ENCODE data around the gene DOK6.
A peak's percentile ranks its signal among the peaks of the same experiment; 100 is the strongest.
"Not testable (repeated sequence)": the region's sequence is repeated elsewhere in the genome, so short reads cannot be mapped to it uniquely, and the experiment has no call there.

Gene DOK6

DNA sequence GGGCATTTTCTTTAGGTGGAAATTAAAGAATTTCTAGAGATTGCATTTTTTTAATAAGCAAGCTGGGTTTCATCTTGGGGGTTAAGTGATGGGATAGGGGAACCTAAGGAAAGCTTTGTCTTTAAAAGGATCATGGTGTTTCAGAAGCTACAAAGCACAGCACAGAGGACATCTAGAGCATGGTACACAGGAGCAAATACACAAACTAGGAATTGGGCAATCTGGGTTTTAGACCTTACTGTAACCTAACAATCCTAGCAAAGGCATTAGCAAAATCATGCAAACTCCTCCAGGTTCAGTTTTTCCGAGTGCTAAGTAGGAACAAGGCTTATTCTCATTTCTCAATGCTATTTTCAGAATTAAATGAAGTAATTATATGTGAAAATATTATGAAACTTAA is 412.9 kb downstream of the DOK6 start:
- DNase-seq (ENCODE audit: low spot score), result no peak

DNA sequence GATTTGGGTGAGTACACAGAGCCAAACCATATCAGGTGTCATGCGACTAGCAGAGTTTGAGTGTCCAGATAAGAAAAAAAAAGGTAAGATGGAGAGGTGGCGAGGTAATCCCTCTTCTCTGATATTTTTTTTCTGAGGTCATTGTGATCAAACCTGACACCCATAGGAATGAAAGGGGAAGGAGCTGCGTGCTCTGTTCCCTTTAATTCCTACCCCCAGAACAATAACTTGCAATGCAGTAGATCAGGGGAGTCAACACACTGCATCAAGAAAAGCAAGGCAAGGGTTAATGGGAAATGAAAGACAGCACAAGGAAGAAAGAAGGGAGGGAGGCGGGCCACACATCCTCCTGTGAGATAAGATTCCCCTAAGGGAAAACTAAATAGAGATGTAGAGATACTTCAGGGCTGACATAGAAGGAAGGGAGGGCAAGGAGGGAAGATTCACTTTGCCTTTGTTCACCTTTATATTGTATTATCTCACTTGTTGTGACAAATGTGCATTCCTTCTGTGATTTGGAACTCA is 414.2 kb downstream of the DOK6 start:
- DNase-seq (ENCODE audit: low spot score), result no peak

DNA sequence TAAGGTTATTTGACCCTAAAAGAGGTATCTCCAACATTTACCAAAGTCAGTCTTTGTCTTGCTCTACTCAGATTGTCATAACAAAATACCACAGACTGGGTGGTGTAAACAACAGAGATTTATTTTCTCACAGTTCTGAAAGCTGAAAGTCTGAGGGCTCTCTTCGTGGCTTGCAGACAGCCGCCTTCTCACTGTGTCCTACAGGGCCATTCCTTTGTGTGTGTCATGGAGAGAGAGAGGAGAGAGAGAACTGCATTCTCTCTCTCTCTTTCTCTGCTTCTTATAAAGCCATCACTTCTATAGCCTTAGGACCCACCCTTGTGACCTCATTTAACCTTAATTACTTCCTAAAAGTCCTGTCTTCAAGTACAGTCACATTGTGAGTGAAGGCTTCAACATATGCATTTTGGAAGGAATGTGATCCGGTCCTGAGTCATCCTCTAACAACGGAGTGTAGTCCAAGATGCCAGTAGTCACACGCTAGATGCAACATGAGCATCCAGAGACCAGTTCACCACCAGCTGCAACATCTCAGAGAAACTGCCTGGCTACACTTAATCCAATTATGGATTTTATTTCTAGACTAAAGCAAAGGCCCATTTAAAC is 416.8 kb downstream of the DOK6 start:
- DNase-seq (ENCODE audit: low spot score), result no peak

DNA sequence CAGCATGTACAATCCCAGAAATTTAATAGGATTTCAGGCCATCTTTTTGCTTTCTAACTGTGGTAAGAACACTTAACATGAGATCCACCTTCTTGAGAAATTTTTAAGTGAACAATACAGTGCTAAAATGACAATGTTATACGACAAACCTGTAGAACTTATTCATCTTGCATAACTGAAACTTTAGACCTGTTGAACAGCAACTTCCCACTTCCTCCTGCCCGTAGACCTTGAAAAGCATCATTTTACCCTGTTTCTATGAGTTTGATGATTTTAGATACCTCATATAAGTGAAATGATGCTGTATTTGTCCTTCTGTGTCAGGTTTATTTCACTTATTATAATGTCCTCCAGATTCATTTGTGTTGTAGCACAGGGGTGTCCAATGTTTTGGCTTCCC is 418.8 kb downstream of the DOK6 start:
- DNase-seq (ENCODE audit: low spot score), result no peak

DNA sequence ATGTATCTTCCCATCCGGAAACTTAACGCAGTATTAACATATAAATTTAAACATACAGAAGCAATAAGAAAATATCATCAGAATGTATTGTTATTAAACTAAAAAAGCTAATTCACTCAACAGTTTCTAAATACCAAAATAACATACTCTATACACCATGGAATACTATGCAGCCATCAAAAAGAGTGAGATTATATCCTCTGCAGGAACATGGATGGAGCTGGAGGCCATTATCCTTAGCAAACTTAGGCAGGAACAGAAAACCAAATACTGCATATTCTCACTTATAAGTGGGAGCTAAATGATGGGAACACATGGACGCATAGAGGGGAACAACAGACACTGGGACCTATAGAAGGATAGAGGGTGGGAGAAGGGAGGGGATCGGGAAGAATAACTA is 419.9 kb downstream of the DOK6 start:
- no peak for DNase-seq (ENCODE audit: low spot score)

DNA sequence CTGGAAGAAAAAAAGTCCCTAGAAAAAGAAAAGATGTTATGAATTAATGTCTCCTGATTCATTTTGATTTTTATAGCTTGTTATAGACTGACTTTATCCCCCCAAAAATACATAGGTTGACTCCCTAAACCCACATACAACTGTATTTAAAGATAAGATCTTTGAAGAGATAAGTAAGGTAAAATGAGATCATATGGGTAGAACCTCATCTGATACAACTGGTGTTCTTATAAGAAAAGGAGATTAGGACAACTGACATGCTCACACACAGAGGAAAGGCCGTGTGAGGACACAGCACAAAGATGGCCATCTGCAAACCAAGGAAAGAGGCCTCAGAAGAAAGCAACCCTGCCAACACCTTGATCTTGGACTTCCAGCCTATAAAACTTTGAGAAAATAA is 429.5 kb downstream of the DOK6 start:
- no peak for DNase-seq (ENCODE audit: low spot score)

DNA sequence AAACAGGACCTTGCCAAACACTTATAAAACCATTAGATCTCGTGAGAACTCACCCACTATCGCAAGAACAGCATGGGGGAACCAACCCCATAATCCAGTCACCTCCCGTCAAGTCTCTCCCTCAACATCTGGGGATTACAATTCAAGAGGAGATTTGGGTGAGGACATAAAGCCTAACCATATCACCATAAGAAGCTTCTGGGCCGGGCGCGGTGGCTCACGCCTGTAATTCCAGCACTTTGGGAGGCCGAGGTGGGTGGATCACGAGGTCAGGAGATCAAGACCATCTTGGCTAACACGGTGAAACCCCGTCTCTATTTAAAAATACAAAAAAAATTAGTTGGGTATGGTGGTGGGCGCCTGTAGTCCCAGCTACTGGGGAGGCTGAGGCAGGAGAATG is 434.3 kb downstream of the DOK6 start:
- DNase-seq (ENCODE audit: low spot score), result not testable (repeated sequence)

DNA sequence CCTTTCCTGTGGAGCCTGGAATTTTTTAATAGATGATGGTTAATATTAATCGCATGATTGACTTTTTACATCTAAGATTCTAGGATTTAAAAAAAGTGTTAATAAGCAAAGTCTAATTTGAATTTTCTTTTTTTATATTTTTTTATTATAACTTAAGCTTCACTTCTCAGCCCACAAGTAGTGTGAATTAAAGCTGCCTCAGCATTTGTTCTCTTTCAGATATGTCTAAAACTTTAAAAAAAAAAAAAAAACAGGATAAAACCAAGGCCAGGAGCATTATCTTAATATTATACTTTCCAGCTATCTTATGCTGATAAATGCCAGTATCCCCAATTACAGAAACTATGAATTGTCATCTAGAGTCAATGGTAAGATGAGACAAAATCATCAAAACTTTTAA is 437.3 kb downstream of the DOK6 start:
- no peak for DNase-seq (ENCODE audit: low spot score)

DNA sequence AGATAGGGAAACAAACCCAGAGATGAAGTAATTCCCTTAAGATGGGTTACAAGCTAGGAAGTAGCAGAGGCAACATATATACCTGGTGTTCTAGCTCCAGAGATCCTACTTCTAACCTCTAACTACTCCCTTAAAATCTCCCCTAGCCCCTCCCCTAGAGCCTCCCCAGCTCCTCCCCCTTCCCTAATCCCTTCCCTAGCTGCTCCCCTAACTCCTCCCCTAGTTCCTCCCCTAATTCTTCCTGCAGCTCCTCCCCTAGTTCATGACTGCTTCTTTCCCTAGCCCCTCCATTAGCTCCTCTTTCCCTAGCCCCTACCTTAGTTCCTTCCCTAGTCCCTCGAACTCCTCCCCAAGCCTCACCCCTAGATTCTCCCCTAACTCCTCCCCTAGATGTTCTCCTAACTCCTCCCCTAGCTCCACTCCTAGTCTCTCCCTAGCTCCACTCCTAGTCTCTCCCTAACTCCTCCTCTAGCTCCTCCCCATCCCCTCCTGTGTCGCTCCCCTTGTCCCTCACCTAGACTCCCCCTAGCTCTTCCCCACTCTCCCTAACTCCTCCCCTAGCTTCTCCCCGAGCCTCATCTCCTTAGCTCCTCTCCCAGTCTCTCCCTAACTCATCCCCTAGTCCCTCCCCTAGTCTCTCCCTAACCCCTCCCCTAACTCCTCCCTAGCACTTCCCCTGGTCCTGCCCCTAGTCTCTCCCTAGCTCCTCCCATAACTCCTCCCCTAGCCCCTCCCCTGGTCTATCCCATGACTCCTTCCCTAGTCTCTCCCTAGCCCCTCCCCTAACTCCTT is 438.1 kb downstream of the DOK6 start:
- peak; percentile 14 for DNase-seq (ENCODE audit: low spot score)

DNA sequence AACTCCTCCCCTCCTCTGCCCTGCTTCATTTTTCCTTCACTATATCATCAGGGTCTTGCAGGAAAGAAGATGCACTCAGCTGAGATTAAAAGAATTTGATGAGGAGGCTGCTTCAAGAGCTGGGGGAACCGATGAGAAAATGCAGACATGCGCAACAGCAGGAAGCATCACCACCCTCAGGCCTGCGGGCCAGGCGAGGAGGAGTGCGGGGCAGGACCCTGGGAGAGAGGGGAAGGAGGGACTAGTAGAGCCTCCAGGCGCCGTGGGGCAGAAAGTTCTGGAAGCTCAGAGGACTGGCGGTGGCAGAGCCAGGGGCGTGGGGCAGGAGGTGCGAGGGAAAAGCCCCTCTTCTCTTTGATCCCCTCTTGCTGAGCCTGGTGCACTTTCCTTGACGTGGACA is 438.8 kb downstream of the DOK6 start:
- DNase-seq (ENCODE audit: low spot score), result no peak

DNA sequence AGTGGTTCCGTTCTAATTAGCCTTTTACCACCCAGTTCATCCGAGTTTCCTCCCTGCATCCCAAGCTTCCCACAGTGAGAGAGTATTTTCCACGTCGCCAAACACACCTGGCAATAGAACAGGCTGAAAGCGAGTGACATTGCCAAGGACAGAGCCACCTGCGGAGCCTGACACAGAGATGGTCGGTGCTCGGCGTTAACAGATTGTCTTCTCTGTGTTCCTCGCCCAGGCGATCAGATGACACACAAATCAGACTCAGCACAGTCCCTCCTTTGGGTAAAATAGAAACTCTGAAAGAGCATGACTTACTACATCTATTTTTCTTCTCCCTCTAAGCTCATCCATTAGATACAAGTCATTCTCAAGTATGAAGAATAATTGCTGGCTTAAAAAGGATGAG is 439.3 kb downstream of the DOK6 start:
- no peak for DNase-seq (ENCODE audit: low spot score)

DNA sequence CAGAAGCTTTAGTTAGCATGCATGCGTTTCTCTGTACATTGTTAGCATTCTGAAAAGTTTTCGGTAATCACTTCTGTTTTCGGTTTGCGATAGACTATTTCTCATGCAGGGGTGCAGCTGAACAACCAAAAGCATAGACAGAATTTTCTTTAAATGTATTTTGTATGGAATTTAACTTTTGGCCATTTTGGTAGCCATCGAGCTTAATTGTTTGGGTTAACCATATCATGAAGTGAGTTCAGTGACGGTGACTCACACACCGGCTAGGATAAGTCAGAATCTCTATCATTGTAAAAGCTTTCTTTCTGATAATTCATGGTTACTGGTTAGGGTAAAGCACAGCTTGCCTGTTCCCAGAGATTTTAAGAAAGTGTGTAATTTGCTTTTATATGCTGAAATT is 439.8 kb downstream of the DOK6 start:
- DNase-seq (ENCODE audit: low spot score), result no peak

DNA sequence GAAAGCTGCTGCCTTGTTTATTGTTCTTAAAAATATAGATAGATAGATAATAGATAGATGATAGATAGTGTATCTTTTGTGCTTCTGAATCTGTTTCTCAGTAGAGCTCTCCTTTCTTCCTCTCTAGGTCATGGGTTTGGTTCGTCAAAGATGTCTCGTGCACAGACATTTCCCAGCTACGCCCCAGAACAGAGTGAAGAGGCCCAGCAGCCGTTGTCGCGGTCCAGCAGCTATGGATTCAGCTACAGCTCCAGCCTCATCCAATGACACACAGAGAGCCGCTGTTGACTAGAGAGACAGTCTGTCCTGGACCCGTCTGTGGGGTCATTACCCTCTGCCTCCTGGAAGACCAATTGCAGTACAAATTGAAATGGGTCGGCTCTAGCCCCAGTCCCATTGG is 440.4 kb downstream of the DOK6 start:
- DNase-seq (ENCODE audit: low spot score), result no peak

DNA sequence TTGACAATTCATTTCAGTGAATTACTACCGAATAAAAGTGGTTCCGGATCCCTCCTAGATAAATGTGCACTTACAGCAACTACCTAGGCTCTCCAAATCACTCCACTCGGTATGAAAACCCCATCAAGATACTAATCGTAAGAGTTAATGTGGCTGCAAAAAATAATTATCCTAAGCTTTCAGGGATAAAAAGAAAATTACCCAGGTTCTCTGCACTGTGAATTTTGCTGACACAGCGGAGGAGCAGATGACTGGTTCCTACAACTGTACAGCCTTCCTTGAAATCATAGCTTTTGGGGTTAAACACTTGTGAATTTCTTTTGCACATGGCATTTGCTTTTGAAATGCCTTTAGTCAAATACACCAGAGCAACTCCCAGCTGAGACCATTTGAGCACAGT is 442.3 kb downstream of the DOK6 start:
- DNase-seq (ENCODE audit: low spot score), result no peak

DNA sequence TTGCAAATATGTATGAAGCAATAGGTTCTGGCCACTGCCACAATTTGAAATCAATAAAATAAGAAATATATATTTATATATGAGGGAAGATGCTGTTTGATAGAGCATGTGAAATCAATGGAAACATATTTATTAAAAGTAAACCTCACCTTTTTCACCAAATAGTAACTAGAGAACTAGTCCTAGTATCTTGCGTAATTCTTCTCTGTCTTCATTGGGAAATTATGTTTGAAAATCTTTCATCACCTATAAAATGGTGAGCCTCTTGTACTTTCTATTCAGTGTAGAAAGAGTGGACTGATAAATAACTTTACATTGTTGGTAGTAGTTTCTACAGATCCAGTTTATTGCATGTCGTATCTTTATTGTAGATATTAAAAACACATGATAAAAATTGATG is 444.0 kb downstream of the DOK6 start:
- no peak for DNase-seq (ENCODE audit: low spot score)

DNA sequence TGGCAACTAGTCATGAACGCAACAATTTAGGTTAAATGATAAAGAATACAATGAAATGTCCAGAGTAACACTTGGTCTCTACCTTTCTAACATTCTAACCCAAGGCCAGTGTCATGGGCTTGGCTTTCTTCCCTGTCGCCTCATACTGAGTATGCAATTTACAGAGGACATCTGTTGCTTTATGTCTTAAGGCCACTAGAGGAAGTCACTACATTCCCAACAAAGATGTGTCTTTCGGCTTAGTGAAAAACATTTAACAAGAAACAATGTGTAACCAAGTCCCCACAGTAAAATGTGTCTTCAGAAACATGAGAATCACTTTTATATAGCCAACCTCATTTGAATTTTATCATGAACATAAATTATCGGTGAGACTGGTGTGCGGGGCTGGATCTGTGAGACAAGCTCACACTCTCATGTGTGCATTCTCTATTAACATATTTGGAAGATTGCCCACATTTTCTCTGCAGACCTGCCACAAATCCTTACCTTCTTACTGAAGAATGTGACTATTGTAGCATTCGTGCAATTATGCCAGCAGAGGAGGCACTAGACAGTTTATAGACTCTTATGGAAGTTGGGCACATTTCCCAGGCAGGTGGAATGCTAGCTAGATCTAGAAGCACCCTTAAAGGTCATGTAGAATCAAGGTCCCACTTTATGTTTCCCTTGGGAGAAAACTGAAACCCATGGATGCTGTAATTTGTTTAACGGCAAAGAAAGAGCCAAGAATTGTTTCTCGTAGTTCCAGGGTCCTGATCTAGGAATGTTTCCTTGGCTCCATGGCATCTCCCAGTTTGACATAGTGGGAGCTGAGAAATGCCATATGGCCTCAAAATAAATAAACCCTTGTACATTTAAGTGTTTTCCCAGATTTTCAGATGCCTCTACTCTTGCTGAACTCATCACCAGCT is 445.2 kb downstream of the DOK6 start:
- DNase-seq (ENCODE audit: low spot score), result no peak

DNA sequence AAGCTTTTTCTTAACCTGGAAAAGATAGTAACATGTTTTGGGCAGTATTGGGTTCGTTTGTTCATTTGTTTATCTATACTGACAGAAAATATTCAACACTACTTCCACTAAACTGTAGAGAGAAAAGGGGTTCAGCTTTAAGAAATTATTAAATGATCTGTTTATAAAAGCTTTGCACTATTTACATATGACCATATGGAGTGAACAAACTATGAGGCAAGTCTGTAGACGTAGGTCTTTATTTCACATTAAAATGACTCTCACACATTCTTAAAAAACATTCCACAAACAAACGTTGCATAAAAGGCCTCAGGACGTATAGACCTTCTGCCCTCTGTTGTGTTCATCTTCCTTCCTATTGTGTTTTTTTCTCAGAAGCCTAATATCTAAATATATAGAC is 452.4 kb downstream of the DOK6 start:
- DNase-seq (ENCODE audit: low spot score), result no peak

DNA sequence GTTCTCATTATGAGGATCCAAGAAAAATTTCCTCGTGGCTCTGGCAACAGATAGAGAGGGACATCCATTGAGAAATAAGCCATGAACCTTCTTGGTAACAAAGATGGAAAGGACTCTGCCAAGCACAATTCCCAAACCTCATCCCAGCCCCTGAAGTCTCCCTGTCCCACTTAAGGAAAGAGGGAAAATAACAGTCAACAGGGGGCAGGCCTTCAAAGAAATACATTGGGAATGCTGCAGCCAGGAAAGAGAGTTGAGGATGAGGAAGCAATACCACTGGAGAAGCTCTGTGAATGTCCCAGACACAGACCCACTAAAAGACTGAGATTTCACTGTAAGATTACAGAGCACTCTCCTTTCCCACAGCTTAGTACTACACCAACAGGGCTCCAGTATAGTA is 453.8 kb downstream of the DOK6 start:
- DNase-seq (ENCODE audit: low spot score), result no peak

DNA sequence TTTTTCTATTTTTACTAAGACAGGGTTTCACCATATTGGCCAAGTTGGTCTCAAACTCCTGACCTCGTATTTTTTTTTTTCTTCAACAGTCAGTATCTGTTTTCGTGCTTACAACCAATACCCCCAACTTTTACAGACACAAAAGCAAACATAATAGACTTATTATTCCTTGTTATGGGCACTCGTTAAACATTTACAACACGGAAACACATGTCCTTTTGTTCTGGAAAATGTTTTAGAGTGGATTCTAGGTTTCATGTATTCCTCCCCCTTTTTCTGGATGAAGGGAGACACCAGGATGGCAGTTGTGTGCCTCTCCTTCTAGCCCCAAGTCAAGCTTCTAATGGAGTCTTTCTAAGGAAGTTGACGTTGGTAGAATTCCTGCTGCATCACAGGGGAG is 458.2 kb downstream of the DOK6 start:
- no peak for DNase-seq (ENCODE audit: low spot score)

DNA sequence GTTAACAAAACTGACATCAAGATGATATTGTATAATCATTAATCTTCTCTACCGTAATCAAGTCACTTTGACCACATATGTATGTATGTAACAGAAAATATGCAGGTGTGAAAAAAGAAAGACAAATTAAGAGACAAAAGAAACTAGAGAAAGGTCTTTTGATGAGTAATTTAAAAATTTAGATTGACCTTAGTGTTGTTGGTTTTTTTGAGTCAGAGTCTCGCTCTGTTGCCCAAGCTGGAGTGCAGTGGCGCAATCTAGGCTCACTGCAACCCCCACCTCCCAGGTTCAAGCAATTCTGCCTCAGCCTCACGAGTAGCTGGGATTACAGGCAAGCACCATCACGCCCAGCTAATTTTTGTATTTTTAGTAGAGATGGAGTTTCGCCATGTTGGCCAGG is 464.1 kb downstream of the DOK6 start:
- DNase-seq (ENCODE audit: low spot score), result not testable (repeated sequence)

DNA sequence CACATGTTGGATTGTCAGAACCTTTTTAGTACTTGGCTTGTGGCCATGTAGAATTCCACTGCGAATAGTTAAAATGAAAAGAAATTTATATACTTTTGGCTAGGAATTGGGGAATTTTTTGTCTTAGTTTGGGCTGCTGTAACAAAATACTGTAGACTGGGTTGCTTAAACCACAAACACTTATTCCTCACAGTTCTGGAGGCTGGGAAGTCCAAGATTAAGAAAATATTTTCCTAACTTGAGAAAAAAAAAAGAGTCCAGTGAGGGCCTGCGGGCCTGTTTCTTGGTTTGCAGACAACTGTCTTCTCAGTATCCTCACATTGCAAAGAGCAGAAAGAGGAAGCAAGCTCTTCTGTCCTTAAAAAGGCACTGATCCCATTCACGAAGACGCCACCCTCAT is 465.1 kb downstream of the DOK6 start:
- no peak for DNase-seq (ENCODE audit: low spot score)

DNA sequence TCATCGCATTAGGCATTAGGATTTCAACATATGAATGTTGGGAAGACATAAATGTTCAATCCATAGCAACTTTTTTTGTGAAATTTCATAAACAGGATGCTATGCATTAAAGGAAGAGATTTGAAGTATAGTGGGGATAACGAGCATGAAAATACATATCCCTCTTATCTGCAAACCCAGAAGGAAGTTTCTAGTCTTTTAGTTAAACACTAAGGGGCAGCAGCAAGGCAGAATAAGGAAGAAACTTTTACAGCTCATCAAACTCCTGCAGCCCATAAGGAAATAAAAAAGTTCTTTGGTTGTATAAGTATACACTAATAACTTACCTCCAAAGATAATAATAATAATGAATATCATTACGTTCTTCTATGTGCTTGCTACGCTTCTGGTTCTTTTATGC is 465.5 kb downstream of the DOK6 start:
- DNase-seq (ENCODE audit: low spot score), result no peak

DNA sequence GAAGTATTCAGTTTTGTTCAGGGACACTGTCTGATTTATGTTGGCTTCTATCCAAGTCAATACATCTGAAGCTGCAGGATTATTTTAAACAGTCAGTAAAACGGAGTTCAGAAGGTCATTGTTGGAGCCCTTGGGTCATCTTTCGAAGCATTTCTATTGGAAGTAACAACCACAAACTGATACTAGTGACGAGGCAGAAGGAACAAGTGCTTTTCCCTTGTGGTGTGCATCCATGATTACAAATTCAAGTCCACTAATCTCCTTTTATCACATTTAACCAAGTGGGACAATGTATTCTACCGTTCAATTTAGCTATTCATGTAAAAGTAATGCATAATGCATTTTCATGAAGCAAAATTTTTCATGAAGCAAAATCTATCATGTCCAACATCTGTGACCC is 470.0 kb downstream of the DOK6 start:
- no peak for DNase-seq (ENCODE audit: low spot score)

Measured in hematopoietic multipotent progenitor cell treated with erythropoietin and hydrocortisone succinate and interleukin-3 and kit ligand, for 15 days (in vitro differentiated cells).